SJSA1 (cell line): ENCODE measurements around the gene KCNQ1. TPM values are rescaled to one million over a fixed set of nuclear protein-coding genes. Genes with fewer than 3 reads are reported as not detected.

Experiments used
- DNase-seq, 2 experiments: peaks; one replicate each; pipeline ENCODE4 v3.0.0-alpha.2; 2015 to 2020; ENCODE audit warnings: low spot score in 2 of 2, low read depth in 1 of 2
- H3K27ac ChIP-seq: fragments of 250-450 bp; sonication (Bioruptor Pico); 2 replicates; pipeline ENCODE4 v1.5.1; 2020; ENCODE audit warnings: mild to moderate bottlenecking, moderate library complexity
- H3K27me3 ChIP-seq: fragments of 250-450 bp; sonication (Bioruptor Pico); replicated peaks from 2 replicates; pipeline ENCODE4 v1.5.1; 2020; ENCODE audit warnings: mild to moderate bottlenecking, moderate library complexity
- H3K36me3 ChIP-seq: fragments of 250-450 bp; sonication (Bioruptor Pico); 2 replicates; pipeline ENCODE4 v1.5.1; 2020; ENCODE audit warnings: mild to moderate bottlenecking
- H3K4me1 ChIP-seq: fragments of 250-450 bp; sonication (Bioruptor Pico); replicated peaks from 2 replicates; pipeline ENCODE4 v1.6.1; 2021; ENCODE audit warnings: mild to moderate bottlenecking
- H3K4me3 ChIP-seq: fragments of 250-450 bp; sonication (Bioruptor Pico); 2 replicates; pipeline ENCODE4 v1.5.1; 2020; ENCODE audit warnings: mild to moderate bottlenecking
- H3K9me3 ChIP-seq: fragments of 250-450 bp; sonication (Bioruptor Pico); replicated peaks from 2 replicates; pipeline ENCODE4 v1.5.1; 2020; ENCODE audit warnings: mild to moderate bottlenecking
- total RNA-seq: library from RNA; depleted of rRNA; stranded (reverse); fragments of >200 nt; shearing (Covaris generic); gene quantifications from 2 replicates; pipeline ENCODE4 v1.2.3, GENCODE V29; 2014

Gene KCNQ1
- total RNA-seq, 1 experiment from 2014 or later = not detected

- Histone ChIP-seq H3K27ac (no peak overlapping the region), H3K4me3 (no peak overlapping the region), H3K36me3 (peaks cover 55% of the 10 kb centered on the region), H3K27me3 (no peaks in the 10 kb centered on the region; the same call in 1 of the 2 replicates), H3K4me1 (peaks cover 11% of the 10 kb centered on the region), H3K9me3 (no peaks in the 10 kb centered on the region)
- no peak for DNase-seq
These were observed 40.0 kb upstream of the KCNQ1 start for GRCh38 chr11:2404735-2405196.

GRCh38 chr11:2406451-2406850, 38.4 kb upstream of the KCNQ1 start:
- Histone ChIP-seq H3K36me3 (peaks cover 44% of the 10 kb centered on the region), H3K4me1 (peaks cover 8% of the 10 kb centered on the region), H3K27ac (no peak overlapping the region), H3K4me3 (no peak overlapping the region), H3K27me3 (no peaks in the 10 kb centered on the region; the same call in 1 of the 2 replicates), H3K9me3 (no peaks in the 10 kb centered on the region)
- DNase-seq = no peak

- Histone ChIP-seq H3K9me3 (no peaks in the 10 kb centered on the region), H3K36me3 (peaks cover 39% of the 10 kb centered on the region), H3K27me3 (no peaks in the 10 kb centered on the region; the same call in 1 of the 2 replicates), H3K4me1 (peaks cover 3% of the 10 kb centered on the region), H3K4me3 (no peak overlapping the region), H3K27ac (no peak overlapping the region)
- DNase-seq = no peak
These were observed 37.9 kb upstream of the KCNQ1 start for GRCh38 chr11:2406878-2407410.

GRCh38 chr11:2408671-2409070, 36.1 kb upstream of the KCNQ1 start:
- no peak overlapping the region for H3K4me3 ChIP-seq
- H3K9me3 ChIP-seq = no peaks in the 10 kb centered on the region
- H3K4me1 ChIP-seq = no peaks in the 10 kb centered on the region
- H3K27ac ChIP-seq = no peak overlapping the region
- no peaks in the 10 kb centered on the region; the same call in 1 of the 2 replicates for H3K27me3 ChIP-seq
- no peak for DNase-seq
- peaks cover 22% of the 10 kb centered on the region for H3K36me3 ChIP-seq

- Histone ChIP-seq H3K27me3 (no peaks in the 10 kb centered on the region; the same call in 1 of the 2 replicates), H3K4me1 (no peaks in the 10 kb centered on the region), H3K9me3 (no peaks in the 10 kb centered on the region), H3K27ac (no peak overlapping the region), H3K36me3 (peaks cover 18% of the 10 kb centered on the region), H3K4me3 (no peak overlapping the region)
- no peak for DNase-seq
These were observed 35.7 kb upstream of the KCNQ1 start for GRCh38 chr11:2409126-2409525.

GRCh38 chr11:2409611-2410468, 35.0 kb upstream of the KCNQ1 start:
- H3K27me3 ChIP-seq = no peaks in the 10 kb centered on the region; the same call in 1 of the 2 replicates
- no peak overlapping the region for H3K27ac ChIP-seq
- no peak for DNase-seq
- H3K4me1 ChIP-seq = no peaks in the 10 kb centered on the region
- no peaks in the 10 kb centered on the region for H3K9me3 ChIP-seq
- H3K36me3 ChIP-seq = peaks cover 10% of the 10 kb centered on the region
- H3K4me3 ChIP-seq = no peak overlapping the region

- Histone ChIP-seq H3K4me3 (no peak overlapping the region), H3K9me3 (no peaks in the 10 kb centered on the region), H3K27me3 (no peaks in the 10 kb centered on the region; the same call in 1 of the 2 replicates), H3K27ac (no peak overlapping the region), H3K4me1 (no peaks in the 10 kb centered on the region), H3K36me3 (peaks cover 3% of the 10 kb centered on the region)
- DNase-seq = no peak
These were observed 34.2 kb upstream of the KCNQ1 start for GRCh38 chr11:2410616-2411015.

- DNase-seq = no peak
- Histone ChIP-seq H3K36me3 (no peaks in the 10 kb centered on the region), H3K27me3 (peaks cover 9% of the 10 kb centered on the region), H3K4me1 (no peaks in the 10 kb centered on the region), H3K27ac (no peak overlapping the region), H3K4me3 (no peak overlapping the region), H3K9me3 (no peaks in the 10 kb centered on the region; the same call in 1 of the 2 replicates)
These were observed 33.1 kb upstream of the KCNQ1 start for GRCh38 chr11:2411446-2412305.

GRCh38 chr11:2412323-2412722, 32.5 kb upstream of the KCNQ1 start:
- Histone ChIP-seq H3K27me3 (peaks cover 15% of the 10 kb centered on the region), H3K27ac (no peak overlapping the region), H3K36me3 (no peaks in the 10 kb centered on the region), H3K4me1 (0 out of 2 replicates have a peak, but pooled peaks cover 2% of the 10 kb centered on the region), H3K9me3 (no peaks in the 10 kb centered on the region; the same call in 1 of the 2 replicates), H3K4me3 (no peak overlapping the region)
- DNase-seq = no peak

- Histone ChIP-seq H3K27ac (no peak overlapping the region), H3K36me3 (no peaks in the 10 kb centered on the region), H3K27me3 (peaks cover 21% of the 10 kb centered on the region), H3K9me3 (no peaks in the 10 kb centered on the region; the same call in 1 of the 2 replicates), H3K4me3 (no peak overlapping the region), H3K4me1 (0 out of 2 replicates have a peak, but pooled peaks cover 4% of the 10 kb centered on the region)
- DNase-seq = no peak
These were observed 30.8 kb upstream of the KCNQ1 start for GRCh38 chr11:2413742-2414579.

- DNase-seq = no peak
- no peaks in the 10 kb centered on the region for H3K36me3 ChIP-seq
- H3K4me1 ChIP-seq = 0 out of 2 replicates have a peak, but pooled peaks cover 4% of the 10 kb centered on the region
- peaks cover 21% of the 10 kb centered on the region for H3K27me3 ChIP-seq
- H3K4me3 ChIP-seq = no peak overlapping the region
- no peak overlapping the region for H3K27ac ChIP-seq
- H3K9me3 ChIP-seq = no peaks in the 10 kb centered on the region; the same call in 1 of the 2 replicates
These were observed 30.2 kb upstream of the KCNQ1 start for GRCh38 chr11:2414616-2415015.

GRCh38 chr11:2415171-2415570, 29.6 kb upstream of the KCNQ1 start:
- Histone ChIP-seq H3K36me3 (no peaks in the 10 kb centered on the region), H3K27ac (no peak overlapping the region)

More at GRCh38 chr11:2415171-2415570, 29.6 kb upstream of the KCNQ1 start:
- Histone ChIP-seq H3K9me3 (no peaks in the 10 kb centered on the region; the same call in 1 of the 2 replicates), H3K4me1 (0 out of 2 replicates have a peak, but pooled peaks cover 4% of the 10 kb centered on the region), H3K4me3 (no peak overlapping the region), H3K27me3 (peaks cover 21% of the 10 kb centered on the region)
- no peak for DNase-seq
